Measurements from ENCODE around the gene SLC7A8.

Gene SLC7A8

DNA sequence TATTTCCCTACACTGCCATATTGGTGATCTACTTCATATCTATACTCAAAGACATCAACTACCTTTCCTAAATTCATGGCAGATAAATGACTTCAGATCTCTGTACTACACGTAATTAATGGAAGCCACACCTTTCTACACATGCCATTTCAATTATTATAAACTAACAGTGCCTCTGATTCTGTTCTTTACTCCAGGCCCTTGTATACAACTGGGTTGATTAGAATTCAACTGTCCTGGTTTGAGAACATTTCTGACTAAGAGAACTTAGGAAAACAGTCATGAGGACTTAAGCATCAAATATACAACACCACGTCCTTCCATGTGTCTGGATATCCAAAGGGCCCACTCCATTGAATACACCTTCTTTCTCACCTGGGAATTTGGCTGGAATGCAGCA lies 90.4 kb downstream of the SLC7A8 start:
- DNase-seq: no peak

DNA sequence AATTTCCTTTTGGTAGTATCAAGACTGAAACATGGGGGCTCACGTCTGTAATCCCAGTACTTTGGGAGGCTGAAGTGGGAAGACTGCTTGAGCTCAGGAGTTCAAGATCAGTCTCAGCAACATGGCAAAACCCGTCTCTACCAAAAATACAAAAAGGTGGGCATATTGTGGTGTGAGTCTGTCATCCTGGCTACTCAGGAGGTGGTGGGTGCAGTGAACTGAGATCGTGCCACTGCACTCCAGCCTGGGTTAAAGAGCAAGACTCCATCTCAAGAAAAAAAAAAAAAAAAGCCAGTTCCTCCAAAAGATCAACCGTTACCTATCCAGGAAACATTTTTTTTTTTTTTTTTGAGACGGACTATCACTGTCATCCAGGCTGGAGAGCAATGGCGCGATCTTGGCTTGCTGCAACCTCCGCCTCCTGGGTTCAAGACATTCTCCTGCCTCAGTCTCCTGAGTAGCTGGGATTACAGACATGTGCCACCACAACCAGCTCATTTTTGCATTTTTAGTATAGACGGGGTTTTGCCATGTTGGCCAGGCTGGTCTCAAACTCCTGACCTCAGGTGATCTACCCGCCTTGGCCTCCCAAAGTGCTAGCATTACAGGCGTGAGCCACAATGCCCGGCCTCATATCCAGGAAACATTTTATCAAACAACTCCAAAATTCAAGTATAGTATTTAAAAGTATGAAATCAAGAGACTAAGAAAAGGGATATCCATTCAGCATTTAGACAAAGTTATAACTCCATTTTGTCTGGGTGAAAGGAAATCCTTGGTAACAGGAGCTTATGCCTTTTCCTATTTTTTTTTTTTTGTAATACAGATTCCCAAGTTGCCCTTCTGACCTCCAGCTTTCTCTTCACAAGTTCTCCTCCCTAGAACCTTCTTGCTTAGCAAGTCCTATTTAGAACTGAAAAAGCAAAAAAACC lies 91.9 kb downstream of the SLC7A8 start:
- DNase-seq: no peak

GRCh38 chr14:23090254-23090636 lies 93.2 kb downstream of the SLC7A8 start:
- no peak for DNase-seq

GRCh38 chr14:23089498-23090253 lies 93.8 kb downstream of the SLC7A8 start:
- DNase-seq: no peak

DNA sequence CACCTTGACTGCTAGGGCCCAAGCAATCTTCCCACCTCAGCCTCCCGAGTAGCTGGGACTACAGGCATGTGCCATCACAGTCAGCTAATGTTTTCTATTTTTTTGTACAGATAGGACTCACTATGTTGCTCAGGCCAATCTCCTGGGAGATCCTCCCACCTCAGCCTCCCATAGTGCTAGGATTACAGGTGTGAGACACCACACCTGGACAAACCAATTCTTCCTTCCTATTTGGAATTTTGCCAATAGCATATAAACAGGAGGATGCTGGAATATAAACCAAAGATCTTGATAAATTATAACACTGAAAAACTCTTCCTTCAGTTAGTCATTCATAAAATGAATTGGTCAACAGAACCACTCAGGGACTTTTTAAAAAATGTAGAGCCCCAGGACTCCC lies 96.9 kb downstream of the SLC7A8 start:
- DNase-seq: no peak

GRCh38 chr14:23085458-23085857 lies 98.0 kb downstream of the SLC7A8 start:
- no peak for DNase-seq

- no peak for DNase-seq
These were observed 103.0 kb downstream of the SLC7A8 start for GRCh38 chr14:23080474-23080873.

GRCh38 chr14:23079716-23080115 lies 103.7 kb downstream of the SLC7A8 start:
- no peak for DNase-seq

DNA sequence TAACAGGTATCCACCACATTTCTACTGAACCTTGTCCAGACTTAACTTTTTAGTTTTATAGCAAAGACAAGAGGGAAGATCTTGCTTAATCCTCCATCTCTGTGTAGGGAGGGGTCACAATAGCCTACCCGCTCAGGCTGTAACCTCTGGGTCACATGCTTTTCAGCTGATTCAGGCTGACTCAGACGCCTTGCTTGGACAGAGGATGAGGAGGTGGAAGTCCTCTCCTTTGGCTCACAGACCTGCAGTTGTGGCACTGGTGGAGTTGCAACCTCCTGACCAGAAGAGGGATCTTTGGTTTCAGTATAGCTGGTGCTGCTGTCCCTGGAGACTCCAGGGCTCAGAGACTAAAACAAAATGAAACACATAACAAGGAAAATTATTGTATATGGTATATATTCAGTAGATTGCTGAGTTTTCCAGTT lies 104.8 kb downstream of the SLC7A8 start:
- DNase-seq: peak in 1 of 2 donors; percentile 65

DNA sequence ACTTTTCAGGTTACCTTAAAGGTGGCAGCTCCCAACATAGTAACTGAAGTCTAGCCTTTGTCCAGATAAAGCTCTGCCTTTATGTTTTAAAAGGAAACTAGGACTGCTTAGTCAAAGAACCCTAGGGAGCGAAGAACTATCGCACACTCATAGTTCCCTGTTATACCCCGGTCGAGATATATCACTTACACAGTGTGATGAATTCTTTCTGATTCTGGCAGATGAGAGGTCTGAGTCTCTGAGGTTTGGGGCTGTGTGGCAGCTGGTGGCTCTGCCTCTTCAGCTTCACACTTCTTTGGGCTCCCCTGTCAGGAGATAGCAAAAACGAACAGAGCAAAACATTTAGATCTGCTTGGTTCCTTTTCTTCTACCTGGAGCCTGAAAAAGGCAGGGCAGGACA lies 105.5 kb downstream of the SLC7A8 start:
- no peak for DNase-seq

DNA sequence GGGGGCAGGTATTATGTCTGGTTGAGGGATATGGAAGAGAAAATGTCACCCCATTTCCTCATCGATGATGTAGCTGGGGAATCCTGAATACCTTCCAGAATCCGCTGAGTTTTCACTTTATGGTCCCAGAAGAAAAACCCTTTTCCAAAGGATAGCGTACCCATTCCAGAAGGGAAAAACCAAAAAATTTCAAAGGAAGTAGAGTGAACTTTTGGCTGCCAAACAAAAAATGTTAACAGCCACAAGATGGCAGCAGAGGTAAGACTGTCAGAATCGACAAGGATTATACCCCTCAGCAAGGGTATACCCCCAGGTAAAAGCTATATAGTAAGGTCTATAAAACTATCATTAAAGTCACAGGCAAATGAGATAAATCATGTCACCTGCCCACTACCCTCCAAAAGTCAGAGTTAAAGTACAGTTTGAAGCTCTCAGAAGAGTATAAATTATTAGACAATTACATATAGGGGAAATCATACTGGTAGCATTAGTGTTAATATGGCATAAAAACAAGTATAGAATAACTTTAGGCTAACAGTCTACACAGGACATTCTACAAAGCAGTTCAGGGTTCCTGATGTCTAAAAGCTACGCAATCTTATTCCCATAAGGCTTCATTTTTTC lies 106.6 kb downstream of the SLC7A8 start:
- peak in 1 of 2 donors; percentile 54 for DNase-seq

Measured in CD4-positive, alpha-beta T cell treated with Interleukin-1 beta for 1 hour (primary cell).